Lung (tissue), 13 donors: ENCODE measurements around the gene ST6GALNAC5. TPM values are rescaled to one million over a fixed set of nuclear protein-coding genes. Genes with fewer than 3 reads are reported as not detected.

ENCODE experiments used
- ATAC-seq: fragments of 200-7000 bp; cut with Tn5 transposase; one replicate; pipeline ENCODE4 v1.9.1; 2020; ENCODE audit warnings: moderate number of reproducible peaks; ENCODE audit not compliant: insufficient read depth, low FRiP score
- DNase-seq, 3 donors: peaks; one replicate each; pipeline ENCODE4 v3.0.0-alpha.2; 2013 to 2017
- H3K27ac ChIP-seq, 2 donors: one replicate each; pipeline ENCODE4 v1.5.1; 2013; ENCODE audit warnings: mild to moderate bottlenecking in 2 of 2, moderate library complexity in 2 of 2, control low read depth in 1 of 2, inconsistent platforms in 1 of 2, low read depth in 1 of 2, low read length in 1 of 2
- H3K27me3 ChIP-seq, 3 donors: one replicate each; pipeline ENCODE4 v1.5.1; 2013; ENCODE audit warnings: low read length in 2 of 3; ENCODE audit not compliant: control insufficient read depth in 3 of 3, insufficient read depth in 3 of 3
- H3K36me3 ChIP-seq, 4 donors: one replicate each; pipeline ENCODE4 v1.5.1; 2013; ENCODE audit warnings: low read length in 4 of 4, mild to moderate bottlenecking in 1 of 4, moderate library complexity in 1 of 4; ENCODE audit not compliant: control insufficient read depth in 4 of 4, insufficient read depth in 4 of 4
- H3K4me1 ChIP-seq, 5 donors: one replicate each; pipeline ENCODE4 v1.5.1; 2013; ENCODE audit warnings: low read length in 5 of 5, mild to moderate bottlenecking in 2 of 5, moderate library complexity in 1 of 5; ENCODE audit not compliant: control insufficient read depth in 5 of 5, insufficient read depth in 5 of 5
- H3K4me3 ChIP-seq: one replicate; pipeline ENCODE4 v1.5.1; 2013; ENCODE audit warnings: mild to moderate bottlenecking, control low read depth, moderate library complexity
- H3K9ac ChIP-seq, 2 donors: one replicate each; pipeline ENCODE4 v1.5.1; 2013; ENCODE audit warnings: low read length in 2 of 2, control low read depth in 1 of 2; ENCODE audit not compliant: insufficient read depth in 1 of 2
- H3K9me3 ChIP-seq, 4 donors: one replicate each; pipeline ENCODE4 v1.5.1; 2013; ENCODE audit warnings: low read length in 3 of 4, mild to moderate bottlenecking in 1 of 4, moderate library complexity in 1 of 4; ENCODE audit not compliant: control insufficient read depth in 4 of 4, insufficient read depth in 3 of 4
- CTCF ChIP-seq: IDR thresholded peaks from 2 replicates; pipeline ENCODE4 v1.5.1; 2012; ENCODE audit warnings: mild to moderate bottlenecking; ENCODE audit errors: control extremely low read depth, extremely low read depth
- WGBS, 2 donors: extraction: QIAGEN DNeasy Blood & Tissue Kit; methylation state at CpG; one replicate each; pipeline ENCODE4 v1.1.7; 2013; 5-methylcytosine and 5-hydroxymethylcytosine counted together
- polyA plus RNA-seq, 2 donors: library from polyadenylated mRNA; stranded (reverse); fragments of 200-250 nt; gene quantifications; one replicate each; pipeline ENCODE4 v1.2.1, GENCODE V29; 2013
- small RNA-seq: library from RNA; depleted of rRNA; stranded (forward); fragments of <200 nt; gene quantifications from one replicate; pipeline ENCODE3, GENCODE V24; 2014; ENCODE audit warnings: low replicate concordance
- total RNA-seq, 2 donors: library from RNA; depleted of rRNA in 1 of 2; stranded (reverse); fragments of >200 nt in 1 of 2; gene quantifications; one replicate each; pipeline ENCODE4 v1.2.1, GENCODE V29; 2014 to 2021
- donor health status: control.
- donor health status: control.
- donor health status: Bipolar disorder and iron deficiency.
- donor health status: healthy.
- donor health status: DM: yes; HTN: yes; CAD: no.

Gene ST6GALNAC5
- total and polyA plus RNA-seq, 4 donors = 3.6 to 45.8 (median 15.9) TPM

- no peak for TF ChIP-seq CTCF
- no peaks in the 10 kb centered on the region for H3K9me3 ChIP-seq
- H3K36me3 ChIP-seq = no peaks in the 10 kb centered on the region
- ATAC-seq = no peak
- H3K4me1 ChIP-seq = peaks cover 0 to 1% (median 0%) of the 10 kb centered on the region in 5 donors
- no peaks in the 10 kb centered on the region for H3K27me3 ChIP-seq
- DNase-seq = no peak
- no peak overlapping the region for H3K9ac ChIP-seq
- 94% methylated on average over 10 of the region's 10 CpGs for WGBS, 2 donors
- H3K27ac ChIP-seq = no peak overlapping the region
- no peak overlapping the region for H3K4me3 ChIP-seq
These were observed 237.4 kb downstream of the ST6GALNAC5 start for GRCh38 chr1:77104672-77105071.

Small RNA genes lying within 50 kb of the gene (small RNA-seq; reads per million reads assigned to genes)
- gene MIR7156 = 0.06 reads per million
